Activated CD8-positive, alpha-beta T cell treated with anti-CD3 and anti-CD28 coated beads for 36 hours (primary cell): ENCODE results near the gene AP1S3. TPM values are rescaled to one million over a fixed set of nuclear protein-coding genes. Genes with fewer than 3 reads are reported as not detected.

Source experiments
- ATAC-seq: fragments of 200-7000 bp; cut with Tn5 transposase; one replicate; pipeline ENCODE4 v1.10.0; 2021; ENCODE audit warnings: mild to moderate bottlenecking, moderate library complexity
- CTCF ChIA-PET: fragments of 350-600 bp; sonication (Branson Sonifier 250); formaldehyde crosslinking; loops from one replicate; lab custom pipeline; 2021; ENCODE audit warnings: antibody characterized with exemption; lab: Charles Lee
- POLR2A ChIA-PET: fragments of 350-600 bp; sonication (Branson Sonifier 250); formaldehyde crosslinking; loops from one replicate; lab custom pipeline; 2021; ENCODE audit warnings: antibody characterized with exemption; lab: Charles Lee
- DNase-seq: peaks from one replicate; pipeline ENCODE4 v3.0.0-alpha.2; 2020
- H3K27ac Mint-ChIP-seq: one replicate; pipeline ENCODE4 v1.8.0; 2021; ENCODE audit warnings: mild to moderate bottlenecking, mixed read lengths
- H3K27me3 Mint-ChIP-seq: one replicate; pipeline ENCODE4 v1.8.0; 2021; ENCODE audit warnings: mixed read lengths
- H3K36me3 Mint-ChIP-seq: one replicate; pipeline ENCODE4 v1.8.0; 2021; ENCODE audit warnings: low read depth, mixed read lengths
- H3K4me1 Mint-ChIP-seq: one replicate; pipeline ENCODE4 v1.8.0; 2021; ENCODE audit warnings: low read depth, mixed read lengths
- H3K4me3 Mint-ChIP-seq: one replicate; pipeline ENCODE4 v1.8.0; 2021; ENCODE audit warnings: mild to moderate bottlenecking, moderate library complexity, mixed read lengths
- H3K9me3 Mint-ChIP-seq: one replicate; pipeline ENCODE4 v1.8.0; 2021; ENCODE audit warnings: mixed read lengths
- CTCF ChIP-seq: fragments of 200-600 bp; IDR thresholded peaks from one replicate; pipeline ENCODE4 v1.8.0; 2022; ENCODE audit warnings: antibody characterized with exemption, mild to moderate bottlenecking
- intact Hi-C: fragments of 100-400 bp; cut with micrococcal nuclease; formaldehyde crosslinking; loops from one replicate; pipeline ENCODE4 v1.10.0; 2022
- total RNA-seq, 2 experiments: library from RNA; stranded (reverse); gene quantifications; one replicate each; pipeline ENCODE4 v1.2.3, GENCODE V29; 2021

Gene AP1S3
- total RNA-seq, 2 experiments from 2014 or later, result 5.7 to 6.6 TPM

- CTCF ChIA-PET, result interaction anchor here (2.5 kb wide), 1 partner anchor 10 kb away, joined by 10 read pairs; no protein-coding TSS in a partner anchor
- no peaks in the 10 kb centered on the region for H3K36me3 Mint-ChIP-seq
- no peak for TF ChIP-seq CTCF
- ATAC-seq (no peak), DNase-seq (no peak)
- peaks cover 6% of the 10 kb centered on the region for H3K27me3 Mint-ChIP-seq
- no peak overlapping the region for H3K27ac Mint-ChIP-seq
- POLR2A ChIA-PET, result no interaction called here
- no peak overlapping the region for H3K4me3 Mint-ChIP-seq
- peaks cover 4% of the 10 kb centered on the region for H3K9me3 Mint-ChIP-seq
- intact Hi-C loops, result no loop called here
- no peaks in the 10 kb centered on the region for H3K4me1 Mint-ChIP-seq
Observed at GRCh38 chr2:223737207-223737606, 100.2 kb downstream of the AP1S3 start.

- no peak overlapping the region for H3K4me3 Mint-ChIP-seq
- H3K36me3 Mint-ChIP-seq, result no peaks in the 10 kb centered on the region
- H3K9me3 Mint-ChIP-seq, result peaks cover 4% of the 10 kb centered on the region
- ATAC-seq (no peak), DNase-seq (no peak)
- intact Hi-C loops, result no loop called here
- H3K4me1 Mint-ChIP-seq, result no peaks in the 10 kb centered on the region
- CTCF ChIA-PET, result interaction anchor here (0.5 to 2.5 kb wide), 2 partner anchors 9 to 167 kb away, joined by 3 to 10 read pairs; no protein-coding TSS in a partner anchor
- H3K27ac Mint-ChIP-seq, result no peak overlapping the region
- peaks cover 6% of the 10 kb centered on the region for H3K27me3 Mint-ChIP-seq
- no peak for TF ChIP-seq CTCF
- POLR2A ChIA-PET, result no interaction called here
Observed at GRCh38 chr2:223736488-223736887, 100.9 kb downstream of the AP1S3 start.

- Mint-ChIP-seq H3K4me3 (no peak overlapping the region), H3K27ac (no peak overlapping the region), H3K4me1 (no peaks in the 10 kb centered on the region), H3K9me3 (peaks cover 4% of the 10 kb centered on the region), H3K36me3 (no peaks in the 10 kb centered on the region), H3K27me3 (peaks cover 6% of the 10 kb centered on the region)
- intact Hi-C loops, result no loop called here
- DNase-seq (no peak), ATAC-seq (no peak)
- POLR2A ChIA-PET, result no interaction called here
- TF ChIP-seq CTCF, result no peak
- CTCF ChIA-PET, result interaction anchor here (0.5 kb wide), 1 partner anchor 166 kb away, joined by 3 read pairs; no protein-coding TSS in a partner anchor
Observed at GRCh38 chr2:223735659-223736244, 101.6 kb downstream of the AP1S3 start.

- intact Hi-C loops, result no loop called here
- DNase-seq, result no peak
- ATAC-seq, result no peak
- CTCF ChIA-PET, result no interaction called here
- no peaks in the 10 kb centered on the region for H3K4me1 Mint-ChIP-seq
- H3K4me3 Mint-ChIP-seq, result no peak overlapping the region
- no peak for TF ChIP-seq CTCF
- no peak overlapping the region for H3K27ac Mint-ChIP-seq
- H3K36me3 Mint-ChIP-seq, result no peaks in the 10 kb centered on the region
- H3K27me3 Mint-ChIP-seq, result peaks cover 8% of the 10 kb centered on the region
- POLR2A ChIA-PET, result no interaction called here
- H3K9me3 Mint-ChIP-seq, result peaks cover 4% of the 10 kb centered on the region
Observed at GRCh38 chr2:223735035-223735640, 102.2 kb downstream of the AP1S3 start.

GRCh38 chr2:223734346-223734745, 103.0 kb downstream of the AP1S3 start:
- H3K9me3 Mint-ChIP-seq, result peaks cover 4% of the 10 kb centered on the region
- POLR2A ChIA-PET, result no interaction called here
- CTCF ChIA-PET, result no interaction called here

More at GRCh38 chr2:223734346-223734745, 103.0 kb downstream of the AP1S3 start:
- TF ChIP-seq CTCF, result no peak
- H3K27me3 Mint-ChIP-seq, result peaks cover 8% of the 10 kb centered on the region
- no peak overlapping the region for H3K4me3 Mint-ChIP-seq
- H3K4me1 Mint-ChIP-seq, result no peaks in the 10 kb centered on the region
- H3K36me3 Mint-ChIP-seq, result no peaks in the 10 kb centered on the region
- no peak for DNase-seq
- ATAC-seq, result no peak
- intact Hi-C loops, result no loop called here
- H3K27ac Mint-ChIP-seq, result no peak overlapping the region
